NCI-H2029 treated with DMSO at 0.1 percent for 48 hours (cell line): ENCODE data around the gene SYVN1.
"Not testable (repeated sequence)": the region's sequence is repeated elsewhere in the genome, so short reads cannot be mapped to it uniquely, and the experiment has no call there.

Experiments
- DNase-seq: peaks from one replicate; lab custom pipeline; 2025; lab: John Stamatoyannopoulos, UW

Gene SYVN1

GRCh38 chr11:65134240-65134951, at the start of gene SYVN1:
TSS of gene SYVN1 (minus strand) at chr11:65134519. CDS start at chr11:65133601, 918 bp downstream.
- DNase-seq = peak; percentile 61

GRCh38 chr11:65183201-65183891, 49.0 kb upstream of the SYVN1 start:
- no peak for DNase-seq

GRCh38 chr11:65182258-65183170, 48.2 kb upstream of the SYVN1 start:
- DNase-seq = no peak

GRCh38 chr11:65181569-65182257, 47.4 kb upstream of the SYVN1 start, which contains the start of gene CAPN1:
TSS of gene CAPN1 (plus strand) at chr11:65181928. CDS start at chr11:65182702, 774 bp downstream.
- peak; percentile 64 for DNase-seq

DNA sequence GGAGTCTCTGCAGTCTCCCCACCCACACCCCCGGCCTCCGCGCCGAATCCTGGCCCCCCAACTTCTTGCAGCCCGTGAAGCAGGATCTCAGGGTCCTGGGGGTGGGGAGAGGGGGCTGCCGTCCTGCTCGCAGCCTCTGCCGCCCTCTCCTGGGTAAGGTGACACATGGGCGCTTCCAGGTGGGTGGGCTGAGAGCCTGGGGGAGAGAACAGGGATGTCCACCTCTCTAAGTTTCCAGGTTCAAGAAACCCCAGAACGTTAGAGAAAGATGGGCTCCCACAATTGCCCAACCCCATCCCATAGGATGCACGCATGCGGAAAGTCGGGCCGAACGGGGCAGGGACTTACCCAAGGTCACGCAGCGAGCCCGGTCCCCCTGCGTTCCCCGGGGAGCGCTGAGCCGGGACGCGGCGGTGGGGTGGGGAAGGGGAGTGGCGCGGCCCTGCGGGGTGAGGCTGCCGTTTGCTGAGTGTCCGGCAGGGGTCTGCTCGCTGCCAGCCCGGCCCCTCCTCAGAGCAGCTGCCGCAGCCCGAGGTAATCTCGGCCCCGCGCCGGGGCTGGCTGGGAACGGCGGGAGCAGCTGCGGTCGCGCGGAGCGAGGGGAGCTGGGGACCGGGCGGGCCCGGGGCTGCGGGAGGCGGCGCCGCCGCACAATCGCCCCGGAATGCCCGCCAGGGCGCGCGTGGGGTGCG, 46.7 kb upstream of the SYVN1 start:
- no peak for DNase-seq

GRCh38 chr11:65174571-65175010, 40.3 kb upstream of the SYVN1 start:
- DNase-seq = not testable (repeated sequence)

DNA sequence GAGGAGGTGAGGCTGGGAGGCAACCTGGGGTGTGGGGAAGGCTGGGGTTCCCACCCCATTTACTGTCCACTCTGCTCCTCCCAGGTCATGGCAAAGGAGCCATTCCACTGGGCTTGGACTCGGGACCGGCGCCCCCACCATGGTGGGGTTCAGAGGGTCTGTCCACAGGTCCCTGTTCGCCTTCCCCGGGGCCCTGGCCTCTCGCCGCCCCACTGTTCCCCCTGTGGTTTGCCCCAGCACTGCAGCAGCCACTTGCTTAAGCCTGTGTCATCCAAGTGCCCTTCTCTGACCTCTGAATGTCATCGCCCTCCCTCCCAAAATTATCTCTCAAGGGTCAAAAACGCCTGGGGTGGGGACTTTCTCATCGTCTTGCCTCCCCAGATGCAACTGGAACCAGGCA, 38.3 kb upstream of the SYVN1 start:
- DNase-seq = no peak

GRCh38 chr11:65170058-65170534, 35.8 kb upstream of the SYVN1 start, which contains the start of gene SPDYC:
TSS of gene SPDYC (plus strand) at chr11:65170233. CDS start at chr11:65171358, 1,125 bp downstream.
- no peak for DNase-seq

GRCh38 chr11:65169164-65169641, 34.9 kb upstream of the SYVN1 start:
- DNase-seq = no peak

GRCh38 chr11:65167656-65168055, 33.3 kb upstream of the SYVN1 start:
- DNase-seq = no peak

- DNase-seq = no peak
Measured at GRCh38 chr11:65166893-65167292, 32.6 kb upstream of the SYVN1 start.

GRCh38 chr11:65165410-65166317, 31.3 kb upstream of the SYVN1 start:
- no peak for DNase-seq

GRCh38 chr11:65163684-65164083, 29.4 kb upstream of the SYVN1 start:
- no peak for DNase-seq

GRCh38 chr11:65160643-65161042, 26.3 kb upstream of the SYVN1 start:
- DNase-seq = no peak

DNA sequence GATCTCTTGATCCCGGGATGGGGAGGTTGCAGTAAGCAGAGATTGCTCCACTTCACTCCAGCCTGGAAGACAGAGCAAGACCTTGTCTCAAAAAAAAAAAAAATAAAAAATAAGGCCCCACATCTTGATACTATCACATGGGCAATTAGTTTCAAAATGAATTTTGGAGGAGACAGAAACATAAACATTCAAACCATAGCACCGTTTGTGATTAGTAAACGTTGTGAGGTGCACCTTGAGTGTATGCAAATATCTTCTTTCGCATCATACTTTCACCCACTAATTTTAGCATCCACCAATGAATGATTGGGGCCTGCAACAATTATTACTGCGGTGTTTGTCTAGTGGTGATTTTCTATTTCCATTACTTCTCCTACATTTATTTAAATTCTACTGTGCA, 24.7 kb upstream of the SYVN1 start:
- no peak for DNase-seq

GRCh38 chr11:65157336-65157735, 23.0 kb upstream of the SYVN1 start:
- no peak for DNase-seq

GRCh38 chr11:65156926-65157325, 22.6 kb upstream of the SYVN1 start:
- no peak for DNase-seq

DNA sequence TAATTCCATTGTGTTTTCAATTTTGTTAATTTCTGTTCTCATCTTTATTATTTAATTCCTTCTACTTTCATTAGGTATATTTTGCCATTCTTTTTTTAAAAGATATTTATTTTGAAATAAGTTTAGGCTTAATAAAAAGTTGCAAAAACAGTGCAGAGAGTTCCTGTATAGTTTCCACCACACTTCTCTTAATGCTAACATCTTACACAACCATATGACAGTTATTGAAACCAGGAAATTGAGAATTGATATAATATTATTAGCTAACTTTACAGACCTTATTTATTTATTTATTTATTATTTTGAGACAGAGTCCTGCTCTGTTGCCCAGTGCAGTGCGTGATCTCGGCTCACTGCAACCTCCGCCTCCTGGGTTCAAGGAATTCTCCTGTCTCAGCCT, 21.9 kb upstream of the SYVN1 start:
- DNase-seq = no peak

- no peak for DNase-seq
Measured at GRCh38 chr11:65152122-65152521, 17.8 kb upstream of the SYVN1 start.
